ENCODE data around the gene HOXA6.

HOXA6 gene

DNA sequence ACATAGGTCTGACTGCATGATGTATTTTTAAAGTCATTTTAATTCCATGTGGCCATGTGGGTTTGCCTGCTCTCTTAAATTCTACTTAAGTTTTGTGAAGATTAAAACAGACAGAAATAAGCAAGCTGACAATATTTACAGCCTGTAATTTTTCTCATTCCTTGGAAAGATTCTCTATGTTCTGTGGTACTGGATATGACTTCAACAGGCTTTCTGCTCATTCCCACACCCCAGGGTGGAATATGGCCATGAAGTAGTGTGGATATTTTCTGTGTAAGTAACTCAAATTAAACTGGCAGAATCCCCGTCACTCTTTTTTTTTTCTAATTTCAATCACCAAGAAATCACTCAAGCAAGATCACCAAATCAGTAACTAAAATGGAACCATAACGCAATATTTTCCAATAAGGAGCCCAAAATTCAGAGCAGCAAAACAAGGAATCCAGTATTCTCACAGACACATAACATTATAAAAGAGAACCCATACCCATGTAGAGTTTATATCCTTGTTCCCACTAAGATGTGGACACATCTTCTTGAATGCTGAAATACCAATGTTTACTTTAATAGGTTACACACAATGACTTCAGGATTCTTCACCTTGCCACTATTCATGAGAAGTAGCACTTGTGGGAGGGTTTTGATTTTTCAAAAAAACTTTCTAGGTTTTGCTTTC, 9.8 kb downstream of the HOXA6 start:
- DNase-seq: no peak

DNA sequence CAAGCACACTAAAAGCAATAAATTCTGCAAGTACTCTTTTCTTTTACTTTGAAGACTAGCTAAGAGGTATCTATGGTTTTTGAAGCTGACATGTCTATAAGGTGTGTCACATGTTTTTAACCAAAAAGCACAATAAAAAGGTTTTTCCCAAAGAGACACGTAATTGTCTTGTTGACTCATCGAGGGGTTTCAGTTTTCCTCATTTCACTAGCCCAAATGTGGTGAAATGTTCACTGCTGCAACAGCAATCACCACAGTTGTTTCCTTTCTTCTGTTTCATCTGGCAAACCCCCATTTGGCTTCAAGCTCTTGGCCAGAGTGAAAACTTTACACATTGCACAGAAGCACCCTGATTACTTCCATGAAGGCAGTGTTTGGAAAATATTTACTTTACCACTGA, 13.2 kb downstream of the HOXA6 start:
- DNase-seq: no peak

DNA sequence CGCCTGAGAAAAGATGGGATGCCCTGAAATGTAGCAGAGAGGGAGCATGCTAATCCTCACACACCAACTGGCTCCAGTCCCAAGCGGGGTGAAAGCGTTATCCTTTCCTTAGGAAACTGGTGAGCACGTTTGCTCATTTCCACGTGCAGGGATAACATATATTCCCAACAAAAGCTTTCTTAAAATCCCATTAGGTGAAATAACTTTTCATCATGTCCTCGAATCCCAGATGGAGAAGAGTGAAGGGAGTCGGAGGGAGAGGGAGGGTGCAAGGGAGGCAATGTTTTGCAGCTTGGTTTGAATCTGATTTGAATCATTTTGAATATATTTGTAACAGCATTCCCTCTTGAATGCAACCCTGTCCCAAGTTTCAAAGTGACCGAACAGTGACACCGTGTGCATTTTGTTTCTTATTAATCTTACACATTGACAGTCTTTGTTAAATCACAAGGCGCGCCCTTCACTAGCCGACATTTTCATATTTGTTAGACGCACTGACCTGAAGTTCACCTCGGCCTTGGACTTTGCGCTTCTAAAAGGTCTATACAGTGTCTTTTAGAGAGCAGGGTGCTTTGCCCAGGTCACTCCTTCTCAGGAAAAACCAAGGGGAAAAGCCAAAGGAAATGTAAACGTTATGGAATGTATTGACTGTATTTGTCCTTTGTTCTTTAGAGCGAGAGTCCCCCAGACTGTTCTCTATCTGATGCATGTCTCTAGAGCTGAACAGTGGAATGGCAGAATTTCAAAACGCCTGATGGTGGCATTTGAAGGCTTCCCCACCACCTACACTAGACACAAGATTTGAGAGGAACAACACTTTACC, 14.0 kb downstream of the HOXA6 start:
- DNase-seq: no peak

DNA sequence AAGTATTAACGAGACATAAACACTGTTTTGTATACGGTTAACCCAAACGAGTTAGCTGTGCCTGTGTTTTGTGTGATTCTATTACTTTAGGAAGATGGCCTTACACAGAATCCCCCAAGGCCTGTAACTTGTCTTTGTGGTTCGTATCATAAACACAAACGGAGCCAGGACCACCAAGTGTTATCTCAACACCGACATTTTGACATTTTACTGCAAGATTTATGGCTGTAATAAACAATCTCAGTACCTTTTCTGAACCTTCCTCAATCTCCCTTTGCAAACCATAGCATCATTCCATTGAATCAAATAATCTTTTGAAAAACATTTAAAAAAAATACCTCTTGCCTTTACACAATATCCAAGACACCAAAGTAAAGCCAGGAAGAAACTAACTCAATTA, 14.6 kb downstream of the HOXA6 start:
- DNase-seq: no peak

DNA sequence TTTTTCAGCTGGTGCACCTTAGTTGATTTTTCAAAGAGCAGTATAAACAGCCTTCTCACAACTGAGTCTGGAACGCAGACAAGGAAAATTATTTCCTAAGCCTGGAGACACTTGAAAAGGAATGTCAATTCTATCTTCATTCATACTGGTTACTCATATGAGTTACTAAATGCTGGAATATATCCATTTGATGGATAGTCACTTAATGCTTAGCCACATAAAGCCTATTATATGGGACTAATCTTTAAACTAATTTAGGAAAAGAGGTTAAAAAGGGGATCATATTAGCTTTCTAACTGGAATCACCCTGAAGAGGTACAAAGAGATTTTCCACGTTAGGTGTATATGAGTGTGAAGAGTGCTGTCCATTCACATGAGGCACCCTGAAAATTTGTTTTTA, 15.4 kb downstream of the HOXA6 start:
- no peak for DNase-seq

DNA sequence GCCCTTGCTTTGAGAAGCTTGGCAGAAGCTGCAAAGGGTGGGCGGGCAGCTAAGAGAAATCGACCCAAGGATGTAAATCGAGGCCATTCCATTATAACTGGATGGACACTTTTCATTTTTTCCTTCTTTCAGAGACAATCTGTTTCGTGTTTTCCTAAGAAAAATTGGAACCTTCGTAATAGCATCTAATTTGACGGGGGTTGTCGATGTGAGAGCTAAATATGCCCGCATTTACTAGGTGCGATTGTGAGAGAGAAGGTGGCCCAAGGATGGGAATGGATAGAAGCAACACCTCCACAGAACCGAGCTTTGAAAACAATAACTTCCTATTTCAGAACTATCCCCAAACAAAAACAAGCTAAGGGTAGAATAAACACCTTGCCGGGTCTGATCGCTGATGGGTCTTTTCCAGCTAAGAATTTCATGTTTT, 16.2 kb downstream of the HOXA6 start:
- no peak for DNase-seq

DNA sequence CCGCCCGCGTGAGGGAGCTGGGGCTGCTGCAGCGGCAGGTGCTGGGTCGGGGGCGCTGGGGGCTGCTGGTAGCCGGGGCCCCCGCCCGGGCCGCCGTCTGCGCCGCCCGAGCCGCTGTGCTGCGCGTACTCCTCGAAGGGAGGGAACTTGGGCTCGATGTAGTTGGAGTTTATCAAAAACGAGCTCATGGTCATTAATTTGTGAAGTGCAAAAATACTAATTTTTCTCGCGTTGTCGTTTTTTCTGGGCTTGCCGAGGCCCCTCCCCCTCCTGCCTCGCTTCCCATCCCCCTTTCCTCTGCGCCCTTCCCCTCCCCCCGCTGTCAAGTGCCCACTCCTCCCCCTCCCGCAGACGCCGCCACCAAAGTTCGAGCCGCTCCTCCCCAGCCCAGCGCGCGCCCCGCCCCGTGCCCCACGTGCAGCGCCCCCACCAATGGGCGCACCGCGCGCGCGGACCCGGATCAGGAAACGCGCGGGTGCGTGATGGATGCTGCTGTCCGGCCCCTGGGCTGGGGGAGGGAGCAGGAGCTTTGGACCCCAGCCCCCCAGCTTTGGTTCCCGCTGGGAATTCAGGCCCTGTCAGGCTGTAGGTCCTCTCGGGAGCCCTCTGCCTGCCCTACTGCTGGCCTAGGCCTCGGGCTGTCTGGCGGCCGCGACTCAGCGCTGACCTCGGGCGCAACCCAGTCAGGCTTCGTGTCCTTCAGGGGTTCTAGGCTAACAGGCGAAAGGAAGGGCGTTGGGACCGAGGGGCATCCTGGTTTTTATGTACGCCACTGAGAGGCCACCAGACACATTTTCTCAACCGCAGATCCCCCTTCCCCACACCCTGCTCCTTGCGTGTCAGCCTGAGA, 16.8 kb downstream of the HOXA6 start, which contains the start of gene HOXA4:
Gene HOXA4, minus strand, starts transcription at position 218 of the 850 bp plus-strand sequence. Its CDS starts 24 bp downstream, at position 194.
- peak; percentile 85 for DNase-seq

DNA sequence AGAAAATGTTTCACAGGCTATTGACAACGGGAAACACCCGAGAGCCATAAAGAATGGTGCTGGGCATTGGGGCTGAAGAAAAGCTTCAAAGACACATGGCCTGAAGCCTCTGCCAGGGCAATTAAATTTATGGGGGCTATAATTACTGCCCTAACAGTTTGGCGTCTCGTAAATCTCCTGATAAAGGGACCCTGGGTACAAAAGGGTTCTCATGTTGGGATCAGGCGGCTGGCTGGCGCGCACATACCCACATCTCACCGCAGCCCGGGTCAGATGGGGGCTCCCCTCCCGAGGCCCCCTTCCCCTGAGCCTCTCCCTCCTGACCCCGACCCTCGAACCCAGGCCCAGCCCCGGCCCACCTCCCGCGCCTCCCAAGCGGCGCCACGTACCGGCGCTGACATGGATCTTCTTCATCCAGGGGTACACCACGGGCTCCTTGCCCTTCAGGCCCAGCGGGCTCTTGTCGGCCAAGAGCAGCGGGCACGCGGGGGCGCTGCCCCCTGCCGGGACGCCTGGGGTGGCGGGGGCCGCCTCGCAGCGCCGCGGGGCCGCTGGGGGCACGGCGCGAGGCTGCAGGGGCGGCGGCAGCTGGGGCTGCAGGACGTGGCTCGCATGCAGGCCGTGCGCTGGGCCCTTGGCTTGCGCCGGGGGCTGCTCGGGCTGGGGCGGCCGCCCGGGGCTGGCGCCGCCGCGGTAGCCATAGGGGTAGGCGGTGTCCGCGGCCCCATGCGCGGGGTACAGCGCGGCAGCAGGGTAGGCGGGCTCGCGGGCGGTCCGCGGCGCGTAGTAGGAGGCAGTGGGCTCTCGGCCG, 17.6 kb downstream of the HOXA6 start:
- DNase-seq: peak; percentile 26

DNA sequence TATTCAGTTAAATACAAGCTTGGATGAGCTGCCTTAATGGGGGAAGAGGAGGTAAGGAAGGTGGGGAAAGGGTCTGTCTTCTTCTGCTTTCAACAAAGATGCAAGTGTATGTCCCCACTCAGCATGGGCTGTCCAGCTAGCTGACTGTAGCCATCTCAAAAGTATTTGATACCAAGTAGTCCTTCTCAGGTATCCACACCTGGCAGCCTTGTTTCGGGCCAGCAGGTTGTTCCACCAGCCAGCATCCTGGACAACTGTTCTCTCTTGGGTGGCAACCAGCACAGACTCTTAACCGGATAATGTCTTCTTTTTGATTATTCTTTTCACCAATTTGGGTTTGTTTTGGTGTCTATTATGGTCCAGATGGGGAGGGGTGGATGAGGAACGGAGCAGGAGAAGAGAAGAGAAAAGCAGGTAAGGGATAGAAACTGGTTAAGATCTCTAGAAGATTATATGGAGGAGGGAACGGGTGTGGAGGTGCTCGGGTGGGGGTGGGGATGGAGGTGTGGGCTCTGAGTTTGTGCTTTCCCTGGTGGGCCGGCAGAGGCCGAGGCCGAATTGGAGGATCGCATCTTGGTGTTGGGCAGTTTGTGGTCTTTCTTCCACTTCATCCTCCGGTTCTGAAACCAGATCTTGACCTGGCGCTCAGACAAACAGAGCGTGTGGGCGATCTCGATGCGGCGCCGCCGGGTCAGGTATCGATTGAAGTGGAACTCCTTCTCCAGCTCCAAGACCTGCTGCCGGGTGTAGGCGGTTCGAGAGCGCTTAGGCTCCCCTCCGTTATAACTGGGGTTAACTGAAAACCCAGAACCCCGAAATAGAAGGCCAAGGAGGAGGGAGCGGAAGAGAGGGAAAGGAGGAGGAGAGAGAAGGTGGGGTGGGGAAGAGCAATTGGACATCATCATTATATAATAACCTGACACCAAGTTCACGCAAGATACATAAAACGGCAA, 18.5 kb downstream of the HOXA6 start:
- DNase-seq: no peak

DNA sequence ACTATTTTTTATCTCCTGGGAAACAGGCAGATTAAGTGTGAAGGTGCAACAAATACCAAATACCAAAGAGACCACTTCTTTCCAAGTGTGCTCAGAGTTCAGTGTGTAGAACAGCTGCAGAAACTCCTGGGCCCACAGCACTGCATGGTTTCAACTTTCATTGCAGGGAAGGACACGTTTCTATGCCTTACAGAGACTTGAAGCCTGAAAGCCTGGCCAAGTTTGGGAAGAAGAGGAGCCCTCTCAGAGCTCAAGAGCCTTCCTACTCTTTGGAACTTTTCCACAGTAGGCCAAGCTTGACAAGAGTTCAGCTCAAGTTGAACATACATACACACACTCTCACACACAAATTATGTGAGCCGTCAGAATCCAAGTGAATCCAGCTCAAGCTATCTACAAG, 19.5 kb downstream of the HOXA6 start:
- no peak for DNase-seq

DNA sequence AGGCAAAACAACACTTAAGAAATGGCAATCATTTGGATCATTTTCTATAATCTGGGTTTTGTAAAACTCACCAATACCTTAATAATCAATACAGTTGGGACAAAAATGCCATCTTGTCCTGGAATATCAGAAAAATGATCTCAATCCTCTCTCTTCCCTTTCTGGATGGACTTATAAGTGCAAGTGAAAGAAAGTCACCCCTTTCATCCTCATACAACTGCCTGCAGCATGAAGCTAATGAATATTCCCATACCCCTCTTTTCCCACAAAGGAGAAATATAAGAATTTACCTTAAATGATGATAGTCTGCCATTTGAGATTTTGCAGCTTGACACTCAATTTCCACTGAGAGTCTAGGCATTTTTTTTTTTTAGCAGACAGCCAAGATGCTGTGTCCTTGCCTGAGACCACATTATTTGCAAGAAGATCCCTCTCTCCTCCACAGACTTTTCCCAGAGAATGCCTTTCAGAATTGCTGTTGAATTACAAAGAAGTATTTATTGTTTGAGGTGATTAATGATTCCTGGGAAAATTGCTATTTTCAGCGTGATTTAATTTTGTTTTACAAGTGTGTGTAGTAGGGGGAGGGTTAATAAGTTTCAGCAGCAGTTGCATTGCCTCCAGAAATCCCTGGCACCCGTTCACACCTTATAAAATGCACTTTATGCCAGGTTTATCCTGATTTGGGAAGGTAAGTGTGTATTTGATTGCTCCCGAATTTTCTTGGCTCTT, 20.8 kb downstream of the HOXA6 start:
- no peak for DNase-seq

DNA sequence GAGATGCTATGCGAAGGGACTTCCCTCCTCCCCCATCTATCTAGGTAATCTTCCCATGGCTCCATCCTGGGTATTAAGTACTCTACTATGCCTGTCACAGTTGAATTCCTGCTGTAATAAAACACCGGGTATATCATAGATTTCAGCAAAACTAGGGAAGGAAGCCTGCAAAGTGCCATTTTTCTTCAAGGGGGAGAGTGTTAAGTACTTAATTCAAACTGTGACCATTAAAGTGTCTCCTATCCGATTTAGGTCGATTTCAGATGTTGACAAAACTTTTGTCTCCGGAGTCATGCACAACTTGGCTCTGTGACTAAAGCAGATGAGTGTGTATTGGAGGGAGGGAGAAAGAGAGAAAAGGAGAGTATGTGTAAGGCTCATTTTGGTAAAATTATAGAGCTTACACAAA, 21.6 kb downstream of the HOXA6 start:
- no peak for DNase-seq

DNA sequence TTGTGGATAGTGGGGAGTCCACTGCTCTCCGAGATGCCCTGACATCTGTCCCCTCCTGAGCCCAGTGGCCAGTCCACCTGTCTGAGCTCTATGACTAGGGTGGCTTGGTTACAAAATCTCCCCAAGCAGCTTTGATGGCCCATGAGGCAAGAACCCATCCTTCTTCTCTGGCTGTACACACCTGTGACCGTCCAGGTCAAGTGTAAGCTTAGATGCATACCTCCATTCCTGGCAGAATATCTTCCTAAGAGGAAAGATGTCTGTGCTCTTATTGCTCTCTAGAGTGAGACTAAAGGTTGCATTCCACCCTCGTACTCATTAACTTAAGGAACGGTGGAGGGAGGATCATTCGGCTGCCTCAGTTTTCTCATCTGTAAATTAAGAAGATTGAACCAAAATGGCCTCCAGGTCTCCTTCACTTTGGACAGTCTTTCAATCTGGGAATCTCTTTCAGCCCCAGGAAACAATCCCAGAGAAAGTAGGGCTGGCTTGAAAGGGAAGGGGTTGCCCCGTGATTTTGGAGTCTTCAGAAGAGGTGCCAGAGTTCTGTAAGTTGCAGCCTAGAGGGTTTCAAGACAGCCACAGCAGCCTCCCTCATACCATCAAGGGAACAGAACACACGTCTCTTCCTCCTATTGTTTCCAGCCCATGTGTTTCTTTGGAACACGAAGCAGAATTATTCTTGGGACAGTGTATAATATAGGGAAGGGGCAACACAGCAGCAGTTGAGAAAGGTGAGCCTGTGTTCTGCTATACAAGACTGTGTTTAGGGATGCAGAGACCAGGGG, 22.5 kb downstream of the HOXA6 start:
- no peak for DNase-seq

DNA sequence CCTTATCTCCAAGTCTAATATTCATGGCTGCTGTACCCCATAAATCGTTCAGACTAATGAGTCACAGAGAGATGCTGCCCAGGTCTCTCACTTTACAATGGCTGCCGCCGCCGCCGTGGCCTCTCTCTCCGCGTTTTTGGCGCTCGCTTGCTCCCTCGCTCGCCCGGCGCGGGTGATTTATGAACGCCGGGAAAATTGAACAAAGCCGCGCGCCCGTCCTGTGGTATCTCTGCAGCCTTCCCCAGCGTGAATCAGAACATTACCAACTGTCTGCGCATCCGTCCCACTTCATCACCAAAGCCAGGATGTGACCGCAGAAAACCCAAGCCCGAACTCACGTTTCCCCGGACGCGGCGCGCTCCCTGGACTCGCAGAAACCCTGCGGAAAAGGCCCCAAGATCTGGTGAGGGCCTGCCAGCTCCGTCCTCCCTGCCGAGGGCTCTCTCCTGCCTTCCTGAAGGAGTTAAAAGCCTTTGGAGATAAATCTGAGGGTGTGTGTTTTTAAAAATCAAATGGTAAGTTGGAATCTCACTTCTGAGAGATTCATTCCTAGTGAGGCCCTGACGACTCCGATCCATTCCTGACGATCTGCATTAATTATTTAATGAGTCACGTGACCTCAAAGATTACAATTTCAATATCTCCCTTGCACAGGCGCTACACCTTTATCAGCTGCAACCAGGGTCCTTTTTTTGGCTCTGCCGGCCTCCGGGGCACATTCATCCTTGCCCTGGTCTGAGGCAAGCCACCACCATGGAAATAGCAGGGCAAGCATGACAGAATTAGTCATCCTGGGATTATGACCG, 23.3 kb downstream of the HOXA6 start:
- no peak for DNase-seq

DNA sequence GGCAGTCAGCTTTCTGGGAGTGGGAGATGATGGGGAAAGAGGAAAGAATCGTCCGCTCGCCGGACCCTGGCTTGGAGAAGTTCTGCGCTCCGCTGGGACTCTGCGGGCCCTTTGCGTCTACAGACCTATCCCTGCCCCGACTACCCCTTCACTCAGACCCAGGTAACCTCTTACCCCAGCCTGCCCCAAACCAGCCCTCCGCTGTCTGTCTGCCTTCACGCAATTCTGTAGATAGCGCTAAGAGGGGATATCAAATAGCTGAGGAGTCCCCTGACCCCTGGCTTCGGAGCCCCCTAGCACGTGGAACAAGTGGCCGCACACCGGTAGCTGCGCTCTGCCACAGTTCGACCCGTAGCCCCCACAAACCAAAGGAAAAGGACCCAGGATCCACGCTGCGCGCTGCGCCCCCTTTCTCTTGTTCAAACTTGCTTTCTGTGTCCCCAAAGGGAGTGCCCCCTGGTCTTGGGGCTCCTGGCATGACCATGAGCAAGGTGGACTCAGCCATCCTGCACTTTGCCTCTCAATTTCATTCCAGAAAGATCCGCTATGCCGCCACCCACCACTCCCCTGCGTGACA, 24.0 kb downstream of the HOXA6 start:
- DNase-seq: no peak

DNA sequence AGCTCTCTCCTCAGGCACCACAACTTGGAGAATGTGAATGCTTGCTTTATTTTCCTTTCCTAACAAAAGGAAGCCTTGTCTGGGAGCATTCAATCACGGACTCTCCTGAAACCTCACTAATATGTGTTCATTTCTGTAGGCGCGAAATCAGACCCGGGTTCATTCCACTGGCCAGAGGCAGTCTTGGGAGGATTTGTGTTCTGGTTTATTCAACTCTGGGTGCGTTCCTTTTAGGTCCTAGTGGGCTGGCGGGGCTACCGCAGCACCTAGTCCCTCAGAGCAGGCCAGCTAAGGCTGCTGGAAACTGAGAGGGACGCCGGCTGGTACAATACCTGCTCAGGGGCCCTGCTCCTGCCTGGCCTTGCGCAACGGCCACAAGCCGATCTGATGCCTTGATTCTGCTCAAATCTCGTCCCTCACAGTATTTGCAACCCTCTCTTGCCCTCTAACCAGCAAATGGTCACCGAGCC, 24.5 kb downstream of the HOXA6 start:
- no peak for DNase-seq

DNA sequence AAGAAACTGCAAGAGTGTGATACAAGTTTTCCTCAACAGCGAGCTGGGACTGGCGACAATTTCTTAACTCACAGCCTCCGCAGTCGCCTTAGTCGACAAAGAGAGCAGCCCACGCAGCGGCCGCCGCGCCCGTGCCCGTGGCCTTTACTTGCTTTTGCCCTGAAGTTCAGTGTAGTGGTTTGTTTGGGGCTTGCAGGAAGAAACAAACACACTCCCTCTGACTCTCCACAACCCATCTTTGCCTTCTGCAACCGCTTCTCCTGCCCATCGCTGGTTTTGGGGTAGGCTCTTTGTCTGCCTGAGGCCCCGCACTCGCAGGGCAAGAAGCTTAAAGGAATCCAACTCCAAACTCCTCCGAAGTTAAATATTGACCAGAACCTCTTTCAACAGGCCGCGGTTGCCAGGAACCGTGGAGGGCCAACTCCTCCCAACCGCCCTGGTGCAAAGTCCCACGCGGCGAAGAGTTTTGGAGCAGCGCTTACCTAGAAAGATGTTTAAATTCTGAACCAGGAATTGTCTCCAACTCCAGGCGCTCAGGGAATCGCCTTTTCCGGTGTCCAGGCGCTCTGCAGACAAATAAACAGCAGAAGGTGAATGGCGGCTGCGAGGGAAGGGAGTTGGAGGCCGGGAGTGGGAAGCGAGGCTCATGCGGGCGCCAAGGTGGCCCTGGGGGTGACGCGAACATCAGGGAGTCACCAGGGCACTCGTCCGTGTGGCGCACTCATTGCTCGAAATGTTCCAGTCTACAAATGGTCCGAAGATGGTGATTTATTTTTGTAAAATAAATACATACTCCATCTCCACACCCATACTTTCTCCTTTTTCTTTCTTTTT, 25.3 kb downstream of the HOXA6 start:
- no peak for DNase-seq

Measured in CD4-positive, alpha-beta T cell treated with Interleukin-6 for 4 hours (primary cell).